HepG2 (cell line): ENCODE results near the gene TOP2A. TPM values are rescaled to one million over a fixed set of nuclear protein-coding genes. Genes with fewer than 3 reads are reported as not detected.

Experiments
- CEBPZ ChIP-seq: IDR thresholded peaks from 2 replicates; pipeline ENCODE4 v1.6.1; 2012; ENCODE audit warnings: low read length, improper control_type of control experiment
- CENPBD1 ChIP-seq: sonication (generic); formaldehyde crosslinking; IDR thresholded peaks from 2 replicates; pipeline ENCODE4 v1.8.0; 2022; ENCODE audit warnings: missing genetic modification reagents, low read depth, mild to moderate bottlenecking, borderline replicate concordance
- ELF1 ChIP-seq: sonication (generic); formaldehyde crosslinking; IDR thresholded peaks from 2 replicates; pipeline ENCODE4 v1.4.0; 2020; ENCODE audit warnings: missing genetic modification reagents
- GRHL1 ChIP-seq: sonication (generic); formaldehyde crosslinking; conservative IDR thresholded peaks from 2 replicates; pipeline ENCODE4 v1.8.0; 2022; ENCODE audit warnings: missing genetic modification reagents
- HNF1B ChIP-seq: sonication (generic); formaldehyde crosslinking; IDR thresholded peaks from 2 replicates; pipeline ENCODE4 v1.5.1; 2020; ENCODE audit warnings: mild to moderate bottlenecking, moderate library complexity, missing genetic modification reagents
- RFX3 ChIP-seq: IDR thresholded peaks from 2 replicates; pipeline ENCODE4 v1.6.1; 2016; ENCODE audit warnings: missing biosample characterization, missing genetic modification reagents
- SP4 ChIP-seq: sonication (generic); formaldehyde crosslinking; IDR thresholded peaks from 2 replicates; pipeline ENCODE4 v1.8.1; 2023; ENCODE audit warnings: mild to moderate bottlenecking, missing genetic modification reagents
- SRSF1 ChIP-seq: fragments of 200-400 bp; formaldehyde crosslinking; optimal IDR thresholded peaks from 2 replicates; pipeline ENCODE3; 2017; ENCODE audit warnings: mild to moderate bottlenecking, low read depth, low read length, moderate library complexity
- U2AF2 ChIP-seq: fragments of 200-400 bp; formaldehyde crosslinking; IDR thresholded peaks from 2 replicates; pipeline ENCODE4 v1.6.1; 2017; ENCODE audit warnings: low read depth, mild to moderate bottlenecking, low read length
- ZNF441 ChIP-seq: sonication (generic); formaldehyde crosslinking; IDR thresholded peaks from 2 replicates; pipeline ENCODE4 v1.7.0; 2021; ENCODE audit warnings: missing genetic modification reagents, borderline replicate concordance
- ZNF468 ChIP-seq: sonication (generic); formaldehyde crosslinking; IDR thresholded peaks from 2 replicates; pipeline ENCODE4 v1.8.0; 2022; ENCODE audit warnings: mild to moderate bottlenecking, moderate library complexity, missing genetic modification reagents
- ZNF784 ChIP-seq: sonication (generic); formaldehyde crosslinking; IDR thresholded peaks from 2 replicates; pipeline ENCODE4 v1.5.1; 2020; ENCODE audit warnings: missing genetic modification reagents, mild to moderate bottlenecking, borderline replicate concordance
- polyA plus RNA-seq, 8 experiments: library from polyadenylated mRNA; depleted of rRNA in 3 of 8; stranded (reverse) in 7 of 8; unstranded in 1 of 8; fragments of >200 nt; fragmentation: Illumina TruSeq in 4 of 8; extraction: Trizol in 4 of 8; gene quantifications; 2 replicates each; pipeline versions ENCODE4 v1.2.1 to v1.2.3, GENCODE V29; 2011 to 2016; ENCODE audit warnings: low read depth in 4 of 8, missing spikeins in 1 of 8, mixed read lengths in 1 of 8; ENCODE audit not compliant: insufficient read depth in 1 of 8
- total RNA-seq, 5 experiments: library from RNA; depleted of rRNA; stranded (reverse); fragments of >200 nt; fragmentation: Illumina TruSeq; extraction: Trizol; gene quantifications; 2 replicates each; pipeline ENCODE4 v1.2.3, GENCODE V29; 2016; ENCODE audit warnings: low read depth in 1 of 5
- TF ChIP-seq, protein P1 (sequence below): sonication (generic); formaldehyde crosslinking; IDR thresholded peaks from 2 replicates; pipeline ENCODE4 v1.5.0; 2020; ENCODE audit warnings: mild to moderate bottlenecking, missing genetic modification reagents, moderate library complexity
- TF ChIP-seq, protein P2 (sequence below): sonication (generic); formaldehyde crosslinking; IDR thresholded peaks from 2 replicates; pipeline ENCODE4 v1.4.0; 2020; ENCODE audit warnings: mild to moderate bottlenecking, missing genetic modification reagents

The TOP2A gene
- total and polyA plus RNA-seq, 2 of the 13 experiments (the other 11 are each of a cell fraction or from before 2014, with no cell fraction given), result 108 to 327 TPM

GRCh38 chr17:40345161-40345993 is 72.3 kb downstream of the TOP2A start (continued):
- TF ChIP-seq, protein P1, sequence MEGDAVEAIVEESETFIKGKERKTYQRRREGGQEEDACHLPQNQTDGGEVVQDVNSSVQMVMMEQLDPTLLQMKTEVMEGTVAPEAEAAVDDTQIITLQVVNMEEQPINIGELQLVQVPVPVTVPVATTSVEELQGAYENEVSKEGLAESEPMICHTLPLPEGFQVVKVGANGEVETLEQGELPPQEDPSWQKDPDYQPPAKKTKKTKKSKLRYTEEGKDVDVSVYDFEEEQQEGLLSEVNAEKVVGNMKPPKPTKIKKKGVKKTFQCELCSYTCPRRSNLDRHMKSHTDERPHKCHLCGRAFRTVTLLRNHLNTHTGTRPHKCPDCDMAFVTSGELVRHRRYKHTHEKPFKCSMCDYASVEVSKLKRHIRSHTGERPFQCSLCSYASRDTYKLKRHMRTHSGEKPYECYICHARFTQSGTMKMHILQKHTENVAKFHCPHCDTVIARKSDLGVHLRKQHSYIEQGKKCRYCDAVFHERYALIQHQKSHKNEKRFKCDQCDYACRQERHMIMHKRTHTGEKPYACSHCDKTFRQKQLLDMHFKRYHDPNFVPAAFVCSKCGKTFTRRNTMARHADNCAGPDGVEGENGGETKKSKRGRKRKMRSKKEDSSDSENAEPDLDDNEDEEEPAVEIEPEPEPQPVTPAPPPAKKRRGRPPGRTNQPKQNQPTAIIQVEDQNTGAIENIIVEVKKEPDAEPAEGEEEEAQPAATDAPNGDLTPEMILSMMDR (CRISPR knock-in tag), result 0 out of 2 replicates have a peak, but pooled peaks have one; percentile 27
- no peak for TF ChIP-seq GRHL1
- peak; percentile 59 for TF ChIP-seq ELF1
- TF ChIP-seq, protein P2, sequence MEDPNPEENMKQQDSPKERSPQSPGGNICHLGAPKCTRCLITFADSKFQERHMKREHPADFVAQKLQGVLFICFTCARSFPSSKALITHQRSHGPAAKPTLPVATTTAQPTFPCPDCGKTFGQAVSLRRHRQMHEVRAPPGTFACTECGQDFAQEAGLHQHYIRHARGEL, result no peak; the same call in 1 of the 2 replicates
- TF ChIP-seq CEBPZ, result no peak
- TF ChIP-seq ZNF441 (CRISPR knock-in tag), result peak; percentile 11; the same call in 1 of the 2 replicates
- TF ChIP-seq HNF1B (CRISPR knock-in tag), result peak; percentile 40; the same call in 1 of the 2 replicates
- TF ChIP-seq U2AF2, result no peak
- TF ChIP-seq RFX3 (CRISPR knock-in tag), result no peak
- TF ChIP-seq CENPBD1 (CRISPR knock-in tag), result no peak
- peak; percentile 14; the same call in 1 of the 2 replicates for TF ChIP-seq SP4
- TF ChIP-seq SRSF1, result peak; percentile 80
- TF ChIP-seq ZNF468 (CRISPR knock-in tag), result no peak
- TF ChIP-seq ZNF784 (CRISPR knock-in tag), result 0 out of 2 replicates have a peak, but pooled peaks have one; percentile 38
